HG02642 (cell line): ENCODE results near the gene BMP5.

ENCODE experiments used
- ATAC-seq: cut with Tn5 transposase; IDR thresholded peaks from one replicate; pipeline ENCODE4 v1.9.1; 2021; ENCODE audit warnings: mild to moderate bottlenecking; ENCODE audit not compliant: unreplicated experiment, poor library complexity

Gene BMP5

GRCh38 chr6:55820696-55821095 lies 54.7 kb downstream of the BMP5 start:
- no peak for ATAC-seq

- no peak for ATAC-seq
Observed at GRCh38 chr6:55819811-55820210, 55.6 kb downstream of the BMP5 start.

- ATAC-seq = no peak
Observed at GRCh38 chr6:55818482-55818881, 56.9 kb downstream of the BMP5 start.

GRCh38 chr6:55812509-55812908 lies 62.9 kb downstream of the BMP5 start:
- no peak for ATAC-seq

GRCh38 chr6:55811074-55811473 lies 64.3 kb downstream of the BMP5 start:
- ATAC-seq = no peak

- ATAC-seq = no peak
Observed at GRCh38 chr6:55802259-55802658, 73.1 kb downstream of the BMP5 start.

- ATAC-seq = no peak
Observed at GRCh38 chr6:55798571-55798970, 76.8 kb downstream of the BMP5 start.

- ATAC-seq = no peak
Observed at GRCh38 chr6:55794136-55794812, 81.1 kb downstream of the BMP5 start.

- ATAC-seq = no peak
Observed at GRCh38 chr6:55785273-55785672, 90.1 kb downstream of the BMP5 start.

- ATAC-seq = no peak
Observed at GRCh38 chr6:55782275-55782674, 93.1 kb downstream of the BMP5 start.

- ATAC-seq = no peak
Observed at GRCh38 chr6:55778705-55779104, 96.7 kb downstream of the BMP5 start.

- no peak for ATAC-seq
Observed at GRCh38 chr6:55777469-55777868, 97.9 kb downstream of the BMP5 start.

- ATAC-seq = no peak
Observed at GRCh38 chr6:55776113-55776512, 99.3 kb downstream of the BMP5 start.

GRCh38 chr6:55775029-55775318 lies 100.4 kb downstream of the BMP5 start:
- no peak for ATAC-seq

- no peak for ATAC-seq
Observed at GRCh38 chr6:55774286-55775028, 100.9 kb downstream of the BMP5 start.

GRCh38 chr6:55773620-55774216 lies 101.7 kb downstream of the BMP5 start:
- ATAC-seq = no peak

- ATAC-seq = no peak
Observed at GRCh38 chr6:55772730-55773129, 102.7 kb downstream of the BMP5 start.

- ATAC-seq = no peak
Observed at GRCh38 chr6:55759536-55759935, 115.9 kb downstream of the BMP5 start.

- no peak for ATAC-seq
Observed at GRCh38 chr6:55758156-55758937, 117.0 kb downstream of the BMP5 start.

- ATAC-seq = no peak
Observed at GRCh38 chr6:55756531-55757031, 118.8 kb downstream of the BMP5 start.

GRCh38 chr6:55748880-55749279 lies 126.5 kb downstream of the BMP5 start:
- ATAC-seq = no peak
